ENCODE measurements around the gene KRTAP12-2.
"Not testable (repeated sequence)": the region's sequence is repeated elsewhere in the genome, so short reads cannot be mapped to it uniquely, and the experiment has no call there.

KRTAP12-2 gene

DNA sequence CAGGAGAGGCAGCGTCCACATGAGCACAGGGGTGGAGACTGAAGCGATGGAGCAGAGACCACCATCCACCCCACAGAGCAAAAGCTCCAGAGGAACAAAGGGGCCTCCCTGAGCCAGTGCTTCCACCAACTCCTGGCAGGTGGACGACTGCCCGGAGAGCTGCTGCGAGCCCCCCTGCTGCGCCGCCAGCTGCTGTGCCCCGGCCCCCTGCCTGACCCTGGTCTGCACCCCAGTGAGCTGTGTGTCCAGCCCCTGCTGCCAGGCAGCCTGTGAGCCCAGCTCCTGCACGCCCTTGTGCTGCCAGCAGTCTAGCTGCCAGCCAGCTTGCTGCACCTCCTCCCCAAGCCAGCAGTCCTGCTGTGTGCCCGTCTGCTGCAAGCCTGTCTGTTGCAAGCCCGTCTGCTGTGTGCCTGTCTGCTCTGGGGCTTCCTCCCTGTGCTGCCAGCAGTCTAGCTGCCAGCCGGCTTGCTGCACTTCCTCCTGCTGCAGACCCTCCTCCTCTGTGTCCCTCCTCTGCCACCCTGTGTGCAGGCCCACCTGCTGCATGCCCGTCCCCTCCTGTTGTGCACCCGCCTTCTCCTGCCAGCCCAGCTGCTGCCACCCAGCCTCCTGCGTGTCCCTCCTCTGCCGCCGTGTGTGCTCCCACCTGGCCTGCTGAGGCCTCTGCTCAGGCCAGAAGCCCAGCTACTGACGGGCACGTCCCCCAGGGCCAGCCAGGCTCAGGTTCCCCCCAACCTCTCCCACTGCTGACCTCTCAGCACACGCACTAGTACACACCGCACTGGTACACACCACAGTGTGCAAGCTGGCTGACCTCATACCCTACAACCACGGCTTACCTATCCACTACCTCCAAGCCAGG is 35.6 kb upstream of the KRTAP12-2 start:
- no peak for DNase-seq (ENCODE audit: low spot score)

GRCh38 chr21:44701541-44701940 is 34.8 kb upstream of the KRTAP12-2 start:
- DNase-seq (ENCODE audit: low spot score), result no peak

- no peak for DNase-seq (ENCODE audit: low spot score)
Measured at GRCh38 chr21:44701023-44701400, 34.3 kb upstream of the KRTAP12-2 start.

DNA sequence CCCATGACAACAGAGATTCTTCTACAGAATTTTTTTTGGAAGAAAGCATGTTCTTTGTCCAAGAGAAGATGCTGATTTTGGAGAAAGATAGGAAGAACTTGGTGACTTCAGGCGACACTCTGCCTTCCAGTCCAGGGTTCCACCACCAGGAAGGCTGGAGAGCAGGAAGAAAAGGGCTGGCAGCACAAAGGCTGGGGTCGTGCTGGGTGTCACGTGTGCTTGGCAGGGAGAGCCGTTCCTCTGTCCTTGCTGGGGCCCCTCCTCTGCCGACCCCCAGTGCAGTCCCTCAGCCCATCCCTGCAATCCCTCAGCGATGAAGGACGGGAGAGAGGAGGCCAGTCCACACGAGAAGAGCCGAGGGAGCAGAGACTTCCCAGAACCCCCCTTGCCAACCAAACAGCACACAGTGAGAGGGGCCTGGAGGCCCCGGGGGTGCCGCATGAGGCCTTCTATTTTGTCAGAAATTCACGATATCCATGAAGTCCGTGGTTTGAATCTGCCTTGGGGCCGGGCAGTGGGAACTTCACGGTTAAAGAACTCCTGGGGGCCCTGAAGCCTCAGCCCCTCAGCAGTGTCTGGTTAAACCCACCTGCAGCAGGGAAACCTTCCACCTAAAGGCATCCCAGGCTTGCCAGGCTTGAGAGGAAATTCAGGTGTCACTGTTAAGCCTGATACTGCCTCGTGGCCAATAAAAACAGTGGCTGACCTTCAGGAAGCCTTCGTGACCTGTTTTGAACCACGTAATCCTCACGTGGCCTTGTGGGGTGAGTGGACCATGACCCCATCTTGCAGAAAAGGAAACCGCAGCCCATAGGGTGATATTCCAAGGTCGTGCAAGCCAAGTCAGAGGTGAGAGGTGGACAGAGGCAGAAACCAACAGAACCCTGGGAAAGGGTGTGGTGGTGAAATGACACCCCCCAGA is 33.6 kb upstream of the KRTAP12-2 start:
- DNase-seq (ENCODE audit: low spot score), result no peak

GRCh38 chr21:44699502-44700001 is 32.8 kb upstream of the KRTAP12-2 start:
- DNase-seq (ENCODE audit: low spot score), result no peak

DNA sequence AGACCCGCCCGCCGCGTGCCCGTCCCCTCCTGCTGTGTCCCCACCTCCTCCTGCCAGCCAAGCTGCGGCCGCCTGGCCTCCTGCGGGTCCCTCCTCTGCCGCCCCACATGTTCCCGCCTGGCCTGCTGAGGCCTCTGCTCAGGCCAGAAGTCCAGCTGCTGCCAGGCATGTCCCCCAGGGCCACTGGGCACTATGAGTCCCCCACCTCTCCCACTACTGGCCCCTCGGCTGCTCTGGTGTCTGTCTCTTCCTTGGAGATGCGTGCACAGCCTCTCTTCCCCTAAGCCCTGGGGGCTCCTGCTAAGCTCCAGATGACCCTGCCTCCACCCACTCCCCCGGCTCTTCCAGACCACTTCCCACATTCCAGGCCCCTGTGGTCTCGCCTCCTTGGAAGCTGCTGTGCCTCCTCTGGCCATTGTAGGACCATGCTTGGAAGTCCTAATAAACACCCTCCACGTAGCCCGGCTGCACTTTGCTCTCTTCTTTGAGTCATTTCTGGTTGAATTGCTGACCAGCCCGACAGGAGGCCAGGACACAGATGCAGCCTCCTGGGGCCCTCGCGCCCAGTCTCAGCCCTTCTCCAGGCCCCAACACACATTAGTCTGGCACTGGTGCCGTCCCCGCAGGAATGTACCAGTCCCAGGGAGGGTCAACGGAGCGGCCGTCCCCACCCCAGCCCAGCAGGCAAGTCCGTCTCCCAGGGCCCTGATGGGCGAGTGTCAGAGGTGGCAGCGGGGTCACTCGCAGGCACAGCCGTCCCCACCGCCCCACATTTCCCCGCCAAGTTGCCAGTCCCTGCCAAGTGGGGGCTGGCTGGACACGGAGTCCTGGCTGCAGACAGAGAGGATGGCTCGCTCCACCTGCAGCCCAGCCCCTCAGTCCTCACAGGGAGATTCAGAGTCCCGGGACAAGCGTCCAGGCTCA is 31.3 kb upstream of the KRTAP12-2 start:
- no peak for DNase-seq (ENCODE audit: low spot score)

- not testable (repeated sequence) for DNase-seq (ENCODE audit: low spot score)
Measured at GRCh38 chr21:44697172-44697810, 30.6 kb upstream of the KRTAP12-2 start, which contains the start of gene KRTAP10-12. Gene KRTAP10-12, plus strand, starts transcription at chr21:44697172. Its CDS starts 30 bp downstream, at chr21:44697202.

GRCh38 chr21:44696572-44696971 is 29.8 kb upstream of the KRTAP12-2 start:
- no peak for DNase-seq (ENCODE audit: low spot score)

DNA sequence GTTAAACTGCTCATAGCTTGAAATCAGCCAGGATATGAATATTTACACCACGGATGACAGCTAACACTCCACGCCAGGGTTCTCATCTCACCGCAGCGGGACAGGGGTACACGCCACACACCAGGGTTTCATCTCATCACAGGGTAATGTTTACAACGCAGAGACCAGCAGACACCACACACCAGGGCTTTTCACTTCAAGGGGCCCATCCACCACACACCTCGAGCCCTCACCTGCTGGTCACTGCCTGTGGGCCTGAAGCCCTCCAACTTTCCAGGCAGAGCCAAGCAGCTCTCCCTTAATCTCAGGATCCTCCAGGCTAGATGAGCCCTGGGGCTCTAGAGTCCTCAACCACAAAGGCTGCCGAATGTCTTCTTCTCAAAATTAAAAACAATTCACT is 28.9 kb upstream of the KRTAP12-2 start:
- no peak for DNase-seq (ENCODE audit: low spot score)

- DNase-seq (ENCODE audit: low spot score), result no peak
Measured at GRCh38 chr21:44695184-44695583, 28.5 kb upstream of the KRTAP12-2 start.

DNA sequence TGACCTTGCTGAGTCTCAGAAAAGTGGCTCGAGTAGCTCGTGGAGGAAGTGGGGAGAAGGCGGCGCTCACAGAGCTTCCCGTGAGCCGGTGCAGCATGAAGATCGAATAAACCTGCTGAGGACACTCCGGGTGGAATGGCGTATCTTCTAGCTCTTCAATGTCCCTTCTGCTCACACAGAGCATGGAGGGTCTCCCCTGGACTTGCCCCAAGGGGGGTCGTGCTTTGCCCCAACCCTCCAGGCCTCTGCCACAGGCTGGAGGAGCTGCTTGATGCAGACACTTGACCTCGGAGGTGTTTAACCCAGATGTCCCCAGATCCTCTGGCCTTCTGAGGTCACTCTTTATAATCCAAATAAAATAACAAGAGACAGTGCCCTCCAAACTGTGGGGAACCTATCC is 28.0 kb upstream of the KRTAP12-2 start:
- no peak for DNase-seq (ENCODE audit: low spot score)

DNA sequence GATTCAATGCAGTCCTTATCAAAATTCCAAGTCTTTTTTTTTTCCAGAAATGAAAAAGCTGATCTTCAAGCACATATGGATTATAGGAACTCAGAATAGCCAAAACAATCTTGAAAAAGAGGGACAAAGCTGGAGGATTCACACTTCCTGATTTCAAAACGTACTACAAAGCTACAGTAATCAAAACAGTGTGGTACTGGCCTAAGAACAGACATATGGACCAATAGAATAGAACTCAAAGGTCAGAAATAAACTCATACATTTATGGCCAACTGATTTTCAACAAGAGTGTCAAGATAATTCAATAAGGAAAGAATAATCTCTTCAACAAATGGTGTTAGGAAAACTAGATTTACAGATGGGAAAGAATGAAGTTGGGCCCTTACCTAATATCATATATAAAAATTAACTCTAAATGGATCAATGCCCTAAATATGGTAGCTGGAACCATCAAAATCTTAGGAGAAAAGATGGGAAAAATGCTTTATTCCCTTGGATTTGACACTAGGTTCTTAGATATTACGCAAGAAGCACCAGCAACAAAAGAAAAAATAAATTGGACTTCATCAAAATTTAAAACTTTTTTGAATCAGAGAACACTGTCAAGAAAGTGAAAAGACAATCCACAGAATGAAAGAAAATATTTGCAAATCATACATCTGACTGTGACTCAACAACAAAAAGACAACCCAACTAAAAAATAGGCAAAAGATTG is 26.2 kb upstream of the KRTAP12-2 start:
- DNase-seq (ENCODE audit: low spot score), result no peak

DNA sequence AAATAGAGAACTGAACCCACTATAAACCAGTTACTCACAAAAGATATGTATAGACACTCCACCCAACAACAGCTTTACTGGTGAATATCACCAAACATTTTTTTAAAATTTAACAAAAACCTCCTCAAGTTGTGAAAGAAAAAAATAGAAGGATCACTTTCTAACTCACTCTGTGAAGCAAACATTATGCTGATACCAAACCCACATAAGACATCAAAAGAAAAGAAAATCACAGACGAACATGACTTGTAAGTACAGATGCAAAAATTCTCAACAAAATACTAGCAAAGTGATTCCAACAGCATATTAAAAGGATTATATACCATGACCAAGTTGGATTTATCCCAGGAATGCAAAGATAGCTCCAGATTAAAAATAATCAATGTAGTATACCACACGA is 25.0 kb upstream of the KRTAP12-2 start:
- no peak for DNase-seq (ENCODE audit: low spot score)

DNA sequence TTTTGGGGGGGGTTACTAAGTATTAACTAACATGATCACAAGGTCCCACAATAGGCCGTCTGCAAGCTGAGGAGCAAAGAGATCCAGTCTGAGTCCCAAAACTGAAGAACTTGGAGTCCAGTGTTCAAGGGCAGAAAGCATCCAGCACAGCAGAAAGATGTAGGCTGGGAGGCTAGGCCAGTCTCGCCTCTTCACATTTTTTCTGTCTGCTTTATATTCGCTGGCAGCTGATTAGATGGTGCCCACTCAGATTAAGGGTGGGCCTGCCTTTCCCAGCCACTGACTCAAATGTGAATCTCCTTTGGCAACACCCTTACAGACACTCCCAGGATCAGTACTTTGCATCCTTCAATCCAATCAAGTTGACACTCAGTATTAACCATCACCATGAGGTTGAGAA is 23.0 kb upstream of the KRTAP12-2 start:
- not testable (repeated sequence) for DNase-seq (ENCODE audit: low spot score)

DNA sequence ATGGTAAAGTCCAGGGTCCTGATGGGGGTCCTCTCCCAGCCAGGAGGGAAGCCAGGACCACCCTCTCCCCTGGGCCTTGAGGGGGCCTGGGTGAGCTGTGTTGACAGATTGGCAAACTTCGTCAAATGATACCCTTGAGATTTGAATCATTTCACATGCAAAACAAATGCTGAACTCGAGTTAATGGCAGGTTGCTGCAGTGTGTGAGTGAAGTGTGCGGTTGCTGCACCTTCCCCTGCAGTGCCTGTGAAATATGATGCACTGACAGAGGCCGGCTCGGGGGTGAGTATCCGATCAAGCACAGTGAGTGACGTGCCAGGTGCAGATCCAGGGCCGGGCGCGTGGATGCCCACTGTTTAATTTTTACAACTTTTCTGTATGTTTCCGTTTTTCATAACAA is 20.9 kb upstream of the KRTAP12-2 start:
- DNase-seq (ENCODE audit: low spot score), result no peak

DNA sequence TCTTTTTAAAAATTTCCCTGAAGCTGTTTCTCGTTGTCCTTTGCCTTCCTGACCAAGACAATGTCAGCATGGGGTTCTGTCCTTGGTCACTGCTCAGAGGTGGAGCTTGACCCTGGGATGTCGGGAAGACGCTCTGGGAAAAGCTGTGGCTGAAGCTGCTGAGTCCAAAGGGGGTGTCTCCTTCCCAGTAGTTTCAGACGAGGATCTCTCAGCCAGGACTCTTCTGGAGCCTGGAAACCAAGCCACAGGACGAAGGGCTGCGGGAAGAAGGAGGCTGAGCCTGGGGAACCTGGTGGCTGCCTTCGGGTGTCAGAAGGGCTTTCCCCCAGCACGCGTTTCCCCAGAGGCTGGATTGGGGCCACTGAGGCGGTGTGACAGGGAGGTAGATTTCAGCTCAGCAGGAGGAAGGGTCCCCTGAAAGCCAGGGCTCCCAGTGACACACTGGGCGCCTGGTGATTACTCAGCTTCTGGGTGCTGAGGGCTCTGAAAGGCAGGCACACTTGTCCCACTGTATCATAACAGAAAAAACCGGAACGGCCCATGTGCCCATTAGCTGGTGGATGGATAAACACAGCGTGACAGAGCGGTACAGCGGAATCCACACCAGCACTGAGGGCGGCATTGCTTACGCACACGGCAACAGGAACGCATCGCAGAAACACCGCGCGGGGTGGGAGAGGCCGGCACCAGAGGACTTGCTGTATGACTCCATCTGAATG is 20.3 kb upstream of the KRTAP12-2 start:
- DNase-seq (ENCODE audit: low spot score), result no peak

- DNase-seq (ENCODE audit: low spot score), result peak; percentile 19
Measured at GRCh38 chr21:44686000-44686781, 19.5 kb upstream of the KRTAP12-2 start.

DNA sequence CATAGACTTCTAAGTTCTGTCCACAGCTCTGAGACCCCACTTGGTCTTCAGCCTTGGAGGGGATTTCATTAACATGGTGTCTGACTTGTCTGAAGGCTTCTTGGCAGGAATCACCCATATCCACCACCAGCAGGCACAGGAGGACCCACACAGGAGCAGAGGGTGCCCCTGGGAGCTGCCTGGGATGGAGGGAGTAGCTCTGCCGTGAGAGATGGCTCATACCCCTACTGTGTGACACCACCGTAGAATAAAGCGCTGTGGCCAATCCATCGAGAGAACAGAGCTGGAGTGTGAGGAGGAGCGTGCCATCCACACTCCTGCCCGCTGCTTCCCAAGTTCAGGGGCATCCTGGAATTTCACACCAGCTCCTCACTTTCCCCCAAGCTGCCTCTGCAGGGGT is 18.3 kb upstream of the KRTAP12-2 start:
- not testable (repeated sequence) for DNase-seq (ENCODE audit: low spot score)

- DNase-seq (ENCODE audit: low spot score), result no peak
Measured at GRCh38 chr21:44684483-44684882, 17.8 kb upstream of the KRTAP12-2 start.

Measured in activated CD4-positive, alpha-beta T cell treated with anti-CD3 and anti-CD28 coated beads, Interleukin-2, Interleukin-4, amounts not matched to agents 100 ng/mL and 50 ng/mL, durations not matched to agents 16 hours and 8 hours (primary cell).